ENCODE measurements around the gene POC1A. TPM values are rescaled to one million over a fixed set of nuclear protein-coding genes. Genes with fewer than 3 reads are reported as not detected.
A peak's percentile ranks its signal among the peaks of the same experiment; 100 is the strongest.

The POC1A gene
- total RNA-seq, 2 donors from 2014 or later: 1.7 to 1.9 TPM

GRCh38 chr3:52119099-52119498 lies 35.1 kb downstream of the POC1A start:
- intact Hi-C loops (cut with DNase I): no loop called here
- no peak for DNase-seq (ENCODE audit: low spot score)

- no peak for DNase-seq (ENCODE audit: low spot score)
- intact Hi-C loops (cut with DNase I): no loop called here
Measured at GRCh38 chr3:52118156-52118875, 35.9 kb downstream of the POC1A start.

GRCh38 chr3:52117537-52117936 lies 36.7 kb downstream of the POC1A start:
- DNase-seq (ENCODE audit: low spot score): no peak
- intact Hi-C loops (cut with DNase I): no loop called here

- peak; percentile 42 for DNase-seq (ENCODE audit: low spot score)
Measured at GRCh38 chr3:52112056-52112455, 42.2 kb downstream of the POC1A start.

GRCh38 chr3:52110502-52110901 lies 43.7 kb downstream of the POC1A start:
- intact Hi-C loops (cut with DNase I): loop anchor here in 1 of 2 donors (5.0 kb wide), 1 partner anchor 53 kb away; the partner anchor contains the start of gene DUSP7
- peak; percentile 55 for DNase-seq (ENCODE audit: low spot score)

More at GRCh38 chr3:52112056-52112455, 42.2 kb downstream of the POC1A start:
- intact Hi-C loops (cut with DNase I): loop anchor here in 1 of 2 donors (5.0 kb wide), 1 partner anchor 55 kb away; the partner anchor contains the start of gene DUSP7

- intact Hi-C loops (cut with DNase I): loop anchor here (5.0 kb wide), 1 partner anchor 52 kb away; the partner anchor contains the start of gene DUSP7 (in 2 of the 2)
- DNase-seq (ENCODE audit: low spot score): peak; percentile 71
Measured at GRCh38 chr3:52109611-52110301, 44.5 kb downstream of the POC1A start.

GRCh38 chr3:52108302-52109232 lies 45.7 kb downstream of the POC1A start:
- intact Hi-C loops (cut with DNase I): loop anchor here in 1 of 2 donors (5.0 kb wide), 1 partner anchor 51 kb away; the partner anchor contains the start of gene DUSP7
- peak; percentile 87 for DNase-seq (ENCODE audit: low spot score)

- intact Hi-C loops (cut with DNase I): loop anchor here in 1 of 2 donors (5.0 kb wide), 1 partner anchor 50 kb away; the partner anchor contains the start of gene DUSP7
- DNase-seq (ENCODE audit: low spot score): peak; percentile 70
Measured at GRCh38 chr3:52106951-52107611, 47.1 kb downstream of the POC1A start.

GRCh38 chr3:52104684-52105640 lies 49.3 kb downstream of the POC1A start:
- peak; percentile 22 for DNase-seq (ENCODE audit: low spot score)

GRCh38 chr3:52102934-52103333 lies 51.3 kb downstream of the POC1A start:
- intact Hi-C loops (cut with DNase I): no loop called here
- no peak for DNase-seq (ENCODE audit: low spot score)

More at GRCh38 chr3:52104684-52105640, 49.3 kb downstream of the POC1A start:
- intact Hi-C loops (cut with DNase I): loop anchor here in 1 of 2 donors (5.0 kb wide), 1 partner anchor 48 kb away; the partner anchor contains the start of gene DUSP7

- peak; percentile 67 for DNase-seq (ENCODE audit: low spot score)
- intact Hi-C loops (cut with DNase I): no loop called here
Measured at GRCh38 chr3:52099001-52099401, 55.2 kb downstream of the POC1A start.

GRCh38 chr3:52097851-52098507 lies 56.2 kb downstream of the POC1A start:
- intact Hi-C loops (cut with DNase I): no loop called here
- peak; percentile 82 for DNase-seq (ENCODE audit: low spot score)

- intact Hi-C loops (cut with DNase I): no loop called here
- no peak for DNase-seq (ENCODE audit: low spot score)
Measured at GRCh38 chr3:52095990-52096775, 58.0 kb downstream of the POC1A start.

GRCh38 chr3:52094571-52095485 lies 59.4 kb downstream of the POC1A start:
- intact Hi-C loops (cut with DNase I): loop anchor here in 1 of 2 donors (5.0 kb wide), 1 partner anchor 742 kb away; the partner anchor contains the start of gene MUSTN1
- DNase-seq (ENCODE audit: low spot score): no peak
